Erythroblast (primary cell): Measurements from ENCODE around the gene PCYT2.

ENCODE experiments used
- GATA1 ChIP-seq: IDR thresholded peaks from 2 replicates; pipeline ENCODE4 v1.6.1; 2011; ENCODE audit warnings: low read depth, mild to moderate bottlenecking, control low read depth, low read length, moderate library complexity
- POLR2A ChIP-seq: IDR thresholded peaks from 2 replicates; pipeline ENCODE4 v1.6.1; 2011; ENCODE audit warnings: mild to moderate bottlenecking, low read length

DNA sequence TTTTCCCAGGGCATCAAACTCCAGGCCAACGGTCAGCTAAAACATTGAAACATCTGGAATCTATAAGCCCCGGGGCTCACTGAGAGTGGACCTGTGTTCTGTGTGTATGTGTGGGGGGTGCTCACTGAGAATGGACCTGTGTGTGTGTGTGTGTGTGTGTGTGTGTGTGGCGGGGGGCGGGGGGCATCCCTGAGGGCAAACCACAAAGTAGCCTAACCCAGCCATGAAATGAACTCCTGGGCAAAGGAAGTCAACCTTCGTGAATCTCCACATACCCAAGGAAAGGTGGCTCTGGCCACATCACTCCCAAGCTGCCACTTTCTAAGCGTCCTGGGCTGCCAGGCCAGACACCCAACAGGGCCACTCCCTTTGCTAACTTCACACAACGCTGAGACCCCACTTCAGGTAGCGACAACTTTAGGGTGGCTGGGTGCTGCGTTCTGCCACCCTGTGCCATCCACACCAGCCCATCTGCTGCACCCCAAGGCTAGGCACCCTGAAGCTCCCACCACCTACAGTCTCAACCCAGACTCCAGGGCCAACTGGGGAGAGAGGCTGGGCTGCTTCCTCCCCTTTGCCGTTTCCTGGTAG lies 14.8 kb upstream of the PCYT2 start:
- TF ChIP-seq POLR2A, result no peak
- no peak for TF ChIP-seq GATA1
